K562 (cell line): Measurements from ENCODE around the gene TRIM40. TPM values are rescaled to one million over a fixed set of nuclear protein-coding genes. Genes with fewer than 3 reads are reported as not detected.

ENCODE experiments used
- ATAC-seq: fragments of 200-7000 bp; cut with Tn5 transposase; 3 replicates; pipeline ENCODE4 v1.9.1; 2020; ENCODE audit warnings: moderate library complexity
- BruUV-seq: library from RNA; stranded (reverse); fragments of 400-500 nt; replicated peaks from 2 replicates; lab custom pipeline; 2021; lab: Mats Ljungman, UMichigan
- CTCF ChIA-PET: fragments of 300-600 bp; formaldehyde crosslinking; extraction: SDS; loops from one replicate; lab custom pipeline; 2021; ENCODE audit warnings: low intra/inter-chr PET ratio; lab: Yijun Ruan, JAX
- POLR2A ChIA-PET: fragments of 300-600, 350-650 bp; sonication (Branson Sonifier 250); formaldehyde crosslinking; extraction: SDS; loops from one replicate; lab custom pipeline; 2021; ENCODE audit warnings: antibody characterized with exemption, inconsistent platforms; lab: Yijun Ruan, JAX
- DNase-seq, 4 experiments: peaks; one replicate each; pipeline versions ENCODE4 v3.0.0 to v3.0.0-alpha.2; 2011 to 2018; ENCODE audit warnings: low spot score in 3 of 4, mixed read lengths in 3 of 4; ENCODE audit errors: extremely low read depth in 1 of 4
- FAIRE-seq: peaks from 2 replicates; lab custom pipeline; 2011; peaks lifted over from hg19 to GRCh38; lab: Jason Lieb, UNC
- H2AFZ ChIP-seq: 2 replicates; pipeline ENCODE4 v1.6.0; 2011; ENCODE audit warnings: low read depth, low read length, control low read depth, inconsistent platforms
- H3K27ac ChIP-seq: fragments of 200-600 bp; 3 replicates; pipeline ENCODE4 v1.8.0; 2011; ENCODE audit warnings: low read depth, mild to moderate bottlenecking, control low read depth, inconsistent platforms, low read length, moderate library complexity, mixed read lengths; ENCODE audit errors: extremely low read depth
- H3K27me3 ChIP-seq, 2 experiments: fragments of 300-600 bp in 1 of 2; 2 replicates in 1 of 2; 3 replicates in 1 of 2; pipeline versions ENCODE4 v1.6.0 to v1.8.0; 2011; ENCODE audit warnings: inconsistent platforms in 2 of 2, low read length in 2 of 2, mild to moderate bottlenecking in 1 of 2, mixed read lengths in 1 of 2, moderate library complexity in 1 of 2; ENCODE audit not compliant: control insufficient read depth in 2 of 2, insufficient read depth in 2 of 2
- H3K36me3 ChIP-seq: fragments of 300-600 bp; 3 replicates; pipeline ENCODE4 v1.8.0; 2011; ENCODE audit warnings: mild to moderate bottlenecking, low read length, inconsistent platforms; ENCODE audit not compliant: control insufficient read depth, insufficient read depth
- H3K4me1 ChIP-seq, 2 experiments: fragments of 200-600 bp in 1 of 2; replicated peaks in 1 of 2; 2 replicates in 1 of 2; 3 replicates in 1 of 2; pipeline versions ENCODE4 v1.5.1 to v1.8.0; 2011; ENCODE audit warnings: inconsistent platforms in 2 of 2, low read length in 2 of 2, mild to moderate bottlenecking in 1 of 2, mixed read lengths in 1 of 2, moderate library complexity in 1 of 2; ENCODE audit not compliant: control insufficient read depth in 2 of 2, insufficient read depth in 2 of 2
- H3K4me2 ChIP-seq: 2 replicates; pipeline ENCODE4 v1.6.1; 2011; ENCODE audit warnings: low read length, control low read depth, inconsistent platforms, mixed read lengths; ENCODE audit not compliant: insufficient read depth
- H3K4me3 ChIP-seq: fragments of 200-600 bp; sonication (generic), shearing (Covaris generic); 2 replicates; pipeline ENCODE4 v1.5.1; 2016; ENCODE audit warnings: control low read depth, inconsistent platforms
- H3K79me2 ChIP-seq: fragments of 200-600 bp; 3 replicates; pipeline ENCODE4 v1.8.0; 2011; ENCODE audit warnings: low read length, inconsistent platforms; ENCODE audit not compliant: control insufficient read depth, insufficient read depth
- H3K9ac ChIP-seq, 2 experiments: 2 replicates each; pipeline versions ENCODE4 v1.6.0 to v1.6.1; 2011; ENCODE audit warnings: low read depth in 2 of 2, low read length in 2 of 2, control low read depth in 1 of 2, inconsistent platforms in 1 of 2, mild to moderate bottlenecking in 1 of 2, mixed read lengths in 1 of 2; ENCODE audit not compliant: insufficient read depth in 1 of 2
- H3K9me1 ChIP-seq: one replicate; pipeline ENCODE4 v1.6.0; 2011; ENCODE audit warnings: inconsistent platforms, mild to moderate bottlenecking, low read length, moderate library complexity; ENCODE audit not compliant: control insufficient read depth, insufficient read depth
- H3K9me3 ChIP-seq: replicated peaks from 2 replicates; pipeline ENCODE4 v1.5.1; 2011; ENCODE audit warnings: low read depth, low read length, inconsistent platforms; ENCODE audit not compliant: control insufficient read depth, insufficient read depth
- H4K20me1 ChIP-seq: replicated peaks from 2 replicates; pipeline ENCODE4 v1.6.1; 2011; ENCODE audit warnings: low read length, inconsistent platforms, mixed read lengths; ENCODE audit not compliant: control insufficient read depth, insufficient read depth
- GTF3C2 ChIP-seq: IDR thresholded peaks from 3 replicates; pipeline ENCODE4 v1.6.1; 2011; ENCODE audit warnings: borderline replicate concordance, mild to moderate bottlenecking, moderate library complexity; ENCODE audit not compliant: insufficient read length; ENCODE audit errors: extremely low read depth
- NFE2 ChIP-seq: IDR thresholded peaks from 2 replicates; pipeline ENCODE4 v1.6.1; 2014; ENCODE audit warnings: antibody characterized with exemption, low read depth
- SNRNP70 ChIP-seq: fragments of 200-400 bp; formaldehyde crosslinking; optimal IDR thresholded peaks from 2 replicates; pipeline ENCODE3; 2017; ENCODE audit warnings: low read depth, low read length
- ZNF143 ChIP-seq: sonication (generic); formaldehyde crosslinking; IDR thresholded peaks from 2 replicates; pipeline ENCODE4 v1.9.0; 2022; ENCODE audit warnings: mild to moderate bottlenecking, missing genetic modification reagents
- ZNF780A ChIP-seq: fragments of 250-450 bp; sonication (Bioruptor Pico); IDR thresholded peaks from 2 replicates; pipeline ENCODE4 v1.5.0; 2021; ENCODE audit warnings: mild to moderate bottlenecking
- WGBS: fragments of 100-300 bp; shearing (Covaris generic); methylation state at CpG from one replicate; pipeline ENCODE4 v1.1.6; 2016; ENCODE audit warnings: low coverage, mixed read lengths; ENCODE audit not compliant: insufficient coverage; ENCODE audit errors: missing lambda C conversion rate; 5-methylcytosine and 5-hydroxymethylcytosine counted together
- in situ Hi-C: fragments of 300-500 bp; cut with MboI; formaldehyde crosslinking; loops from 4 replicates; pipeline ENCODE4 v1.15.0; 2018; ENCODE audit warnings: inconsistent platforms, mixed read lengths
- intact Hi-C: fragments of 100-400 bp; cut with micrococcal nuclease; formaldehyde crosslinking; loops from 2 replicates; pipeline ENCODE4 v1.14.2; 2022
- polyA plus RNA-seq, 8 experiments: library from polyadenylated mRNA; depleted of rRNA in 4 of 8; stranded (reverse) in 5 of 8; unstranded in 3 of 8; fragments of >200 nt; fragmentation: Nextera tagmentation in 2 of 8; fragmentation: Illumina TruSeq in 1 of 8; extraction: Ambion mirVana in 2 of 8; extraction: Trizol in 1 of 8; gene quantifications; 2 replicates each; pipeline versions ENCODE4 v1.2.1 to v1.2.3, GENCODE V29; 2011 to 2014; ENCODE audit warnings: inconsistent platforms in 1 of 8, missing spikeins in 1 of 8
- total RNA-seq, 7 experiments: library from RNA; depleted of rRNA in 6 of 7; stranded (reverse); fragments of >200 nt in 6 of 7; fragmentation: Illumina TruSeq in 2 of 7; extraction: Trizol in 2 of 7; gene quantifications; 2 replicates each; pipeline versions ENCODE4 v1.2.1 to v1.2.3, GENCODE V29; 2011 to 2021; ENCODE audit warnings: low replicate concordance in 1 of 7

TRIM40 gene
- total and polyA plus RNA-seq, 9 of the 15 experiments (the other 6 are each of a cell fraction or from before 2014, with no cell fraction given): 0.04 to 0.08 TPM; not detected in 7

GRCh38 chr6:30122515-30122914, 13.4 kb upstream of the TRIM40 start:
- Histone ChIP-seq H3K4me3 (no peak overlapping the region), H3K9me1 (no peaks in the 10 kb centered on the region), H3K79me2 (no peaks in the 10 kb centered on the region), H2AFZ (no peak overlapping the region), H3K4me2 (no peak overlapping the region), H3K36me3 (no peaks in the 10 kb centered on the region), H3K4me1 (peaks cover 4 to 5% of the 10 kb centered on the region in 2 experiments; a peak in 2 of 5 replicates), H4K20me1 (no peaks in the 10 kb centered on the region), H3K9me3 (no peaks in the 10 kb centered on the region), H3K27me3 (peaks cover 5 to 18% of the 10 kb centered on the region in 2 experiments; a peak in 3 of 5 replicates), H3K27ac (no peak overlapping the region), H3K9ac (no peak overlapping the region)
- no peak for FAIRE-seq
- 0% methylated on average over 2 of the region's 2 CpGs for WGBS
- in situ Hi-C loops (no loop called here), intact Hi-C loops (no loop called here)
- DNase-seq: no peak
- ChIA-PET CTCF (no interaction called here), POLR2A (interaction anchor here (0.7 kb wide), 1 partner anchor 88 kb away, joined by 3 read pairs; no protein-coding TSS in a partner anchor)
- TF ChIP-seq NFE2 (no peak), SNRNP70 (no peak), ZNF143 (CRISPR knock-in tag) (no peak)
- BruUV-seq: no TSS peak
- ATAC-seq: no peak

- WGBS: 43% methylated on average over 50 of the region's 50 CpGs
- no peaks in the 10 kb centered on the region for H3K79me2 ChIP-seq
- H3K9me3 ChIP-seq: no peaks in the 10 kb centered on the region
- H3K4me1 ChIP-seq: peaks cover 4 to 8% of the 10 kb centered on the region in 2 experiments; a peak in 3 of 5 replicates
- H3K27ac ChIP-seq: no peak overlapping the region
- in situ Hi-C loops: no loop called here
- no peak overlapping the region; the same call in 1 of the 2 replicates for H2AFZ ChIP-seq
- no TSS peak for BruUV-seq
- intact Hi-C loops: no loop called here
- H3K4me2 ChIP-seq: peak overlapping the region; percentile 13; the same call in 1 of the 2 replicates
- CTCF ChIA-PET: interaction anchor here (1.0 kb wide), 1 partner anchor 279 kb away, joined by 3 read pairs; no protein-coding TSS in a partner anchor
- no peak; the same call in 1 of the 3 replicates for ATAC-seq
- H3K4me3 ChIP-seq: no peak overlapping the region
- no peaks in the 10 kb centered on the region for H3K36me3 ChIP-seq
- FAIRE-seq: no peak
- no peak for DNase-seq
- H4K20me1 ChIP-seq: no peaks in the 10 kb centered on the region
- H3K27me3 ChIP-seq: peaks cover 8 to 31% of the 10 kb centered on the region in 2 experiments; a peak in 3 of 5 replicates
- POLR2A ChIA-PET: interaction anchor here (1.9 kb wide), 1 partner anchor 8 kb away, joined by 6 read pairs; the partner anchor contains the start of gene TRIM40
- H3K9me1 ChIP-seq: no peaks in the 10 kb centered on the region
- H3K9ac ChIP-seq: peak overlapping the region in 1 of 2 experiments; percentile 22; a peak in 1 of 4 replicates
- no peak for TF ChIP-seq GTF3C2
- TF ChIP-seq ZNF780A: no peak
Measured at GRCh38 chr6:30127238-30128093, 8.5 kb upstream of the TRIM40 start.
